H4 (cell line): ENCODE data around the gene ARHGEF39. TPM values are rescaled to one million over a fixed set of nuclear protein-coding genes. Genes with fewer than 3 reads are reported as not detected.

Source experiments
- DNase-seq: peaks from one replicate; pipeline ENCODE4 v3.0.0-alpha.2; 2015; ENCODE audit warnings: low spot score
- total RNA-seq: library from RNA; depleted of rRNA; stranded (reverse); fragments of >200 nt; shearing (Covaris generic); gene quantifications from 2 replicates; pipeline ENCODE4 v1.2.3, GENCODE V29; 2014

Gene ARHGEF39
- total RNA-seq, 1 experiment from 2014 or later: 16.9 TPM

DNA sequence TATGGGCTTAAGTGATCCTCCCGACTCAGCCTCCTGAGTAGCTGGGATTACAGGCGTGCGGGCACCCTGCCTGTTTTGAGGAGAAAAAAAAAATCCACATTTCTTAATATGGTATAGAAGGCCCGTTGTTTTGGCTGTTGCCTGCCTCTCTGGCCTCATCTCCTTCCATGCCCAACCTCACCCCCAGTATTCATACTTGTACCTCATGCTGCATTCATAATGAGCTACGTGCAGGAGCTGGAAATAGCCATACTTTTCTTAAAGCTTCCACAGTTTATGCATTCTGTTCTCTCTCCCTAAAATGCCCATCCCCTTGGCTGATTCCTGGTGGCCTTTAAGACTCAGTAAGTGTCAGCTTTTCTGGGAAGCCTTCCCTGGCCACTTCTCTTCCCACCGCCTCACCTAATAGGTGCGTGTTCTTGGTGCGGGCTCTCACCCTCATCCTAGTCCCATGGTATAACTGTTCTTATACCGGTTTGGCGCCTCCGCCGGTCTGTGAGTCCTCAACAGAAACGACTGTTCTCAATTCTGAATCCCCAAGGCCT lies 26.8 kb upstream of the ARHGEF39 start:
- DNase-seq: no peak

DNA sequence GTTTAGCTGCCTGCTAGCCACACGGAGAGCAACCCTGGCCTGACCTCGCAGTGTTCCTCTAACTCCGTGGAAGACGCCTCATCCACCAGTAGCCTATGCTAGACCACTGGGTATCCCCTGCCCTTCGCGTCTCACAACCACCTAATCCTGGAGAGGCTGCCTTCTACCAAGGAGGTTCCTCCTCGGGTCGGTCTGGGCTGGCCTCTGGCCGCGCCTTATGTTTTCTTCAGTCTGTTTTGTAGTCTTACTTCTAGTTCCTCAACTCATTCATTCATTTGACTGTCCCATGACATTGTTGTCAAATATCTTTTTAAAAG lies 26.3 kb upstream of the ARHGEF39 start:
- no peak for DNase-seq

DNA sequence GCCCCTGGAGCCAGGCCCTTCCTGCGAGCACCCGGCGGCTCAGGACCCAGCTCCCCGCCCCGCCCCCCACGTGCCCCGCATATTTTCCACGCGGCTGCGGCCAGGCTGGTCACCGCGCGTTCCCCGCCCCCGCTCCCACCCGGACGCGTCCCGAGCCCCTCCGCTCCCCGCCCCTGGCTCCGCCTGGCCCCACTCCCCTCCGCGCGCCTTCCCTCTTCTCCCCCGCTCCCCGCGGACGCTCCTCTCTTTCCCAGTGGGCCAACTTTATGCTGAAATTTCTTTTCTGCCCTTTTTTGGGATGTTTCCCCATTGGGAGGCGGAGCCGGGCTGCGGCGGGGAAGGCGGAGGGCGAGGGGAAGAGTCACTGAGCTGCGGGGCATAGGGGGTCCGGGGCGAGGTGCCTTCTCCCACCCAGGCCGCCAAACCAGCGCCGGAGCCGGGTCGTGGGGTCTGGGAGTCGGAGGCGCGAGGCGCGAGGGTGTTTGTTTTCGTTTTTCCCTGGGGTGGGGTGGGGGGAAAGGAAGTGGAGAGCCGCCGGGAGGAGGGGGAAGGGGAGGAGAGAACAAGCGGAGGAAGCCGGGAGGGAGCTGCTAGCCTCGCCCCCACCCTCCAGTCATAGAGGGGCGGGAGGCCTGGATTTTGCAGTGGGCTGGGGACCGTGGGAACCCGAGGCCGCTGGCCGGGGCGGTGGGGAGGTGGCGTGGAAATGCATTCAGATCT lies 25.8 kb upstream of the ARHGEF39 start:
- peak; percentile 60 for DNase-seq

DNA sequence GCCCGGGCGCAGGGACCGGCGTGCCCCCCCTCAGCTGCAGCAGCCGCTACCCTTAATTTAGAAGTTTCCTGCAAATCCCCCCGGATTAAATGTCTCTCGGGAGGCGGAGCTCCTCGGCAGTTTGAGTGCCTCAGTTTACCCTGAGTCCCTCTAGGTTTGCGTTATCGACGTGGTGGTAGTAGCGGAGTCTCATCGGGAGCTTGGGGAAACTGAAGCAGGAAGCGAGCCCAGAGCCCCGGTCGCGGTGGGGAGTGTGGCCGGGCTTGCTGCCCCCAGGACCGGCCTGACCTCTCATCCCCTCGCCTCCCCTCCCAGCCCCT lies 25.3 kb upstream of the ARHGEF39 start:
- DNase-seq: no peak

DNA sequence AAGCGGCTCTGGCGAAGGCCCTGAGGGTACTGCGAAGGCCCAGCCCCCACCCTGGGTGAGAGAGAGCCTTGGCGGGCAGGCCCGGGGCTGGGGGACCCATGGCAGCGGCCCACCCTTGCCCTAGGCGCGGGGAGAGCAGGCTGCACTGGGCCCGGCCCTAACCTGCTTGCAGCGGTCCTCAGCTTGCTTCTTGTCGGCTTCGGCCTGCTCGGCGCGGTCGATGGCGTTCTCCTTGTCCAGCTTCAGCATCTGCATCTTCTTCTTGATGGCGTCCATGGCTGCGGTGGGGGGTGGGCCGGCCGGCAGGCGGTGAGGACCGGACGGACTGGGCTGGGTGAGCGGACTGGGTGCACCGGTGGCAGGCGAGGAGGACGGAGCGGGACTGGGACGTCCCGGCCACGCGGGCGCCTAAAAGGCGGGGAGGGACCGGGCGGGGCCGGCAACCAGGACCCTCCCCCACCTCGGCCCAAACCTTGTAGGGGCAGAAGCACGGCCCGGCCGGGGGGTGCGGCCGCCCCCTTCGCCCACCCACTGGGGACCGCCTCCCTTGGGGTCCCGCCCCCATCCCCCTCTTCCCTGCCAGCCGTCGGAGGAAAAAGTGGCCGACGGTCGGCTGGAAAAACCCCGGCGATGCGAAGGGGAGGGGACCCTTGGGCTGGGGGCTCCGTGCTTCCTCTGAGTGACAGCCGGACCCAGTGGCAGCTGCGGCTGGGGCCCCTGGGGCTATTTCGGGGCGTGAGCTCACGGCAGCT lies 24.7 kb upstream of the ARHGEF39 start, which contains the start of gene TPM2:
Gene TPM2 (minus strand): TSS at position 384 of the 752 bp plus-strand sequence. CDS start 108 bp downstream, at position 276.
- no peak for DNase-seq

DNA sequence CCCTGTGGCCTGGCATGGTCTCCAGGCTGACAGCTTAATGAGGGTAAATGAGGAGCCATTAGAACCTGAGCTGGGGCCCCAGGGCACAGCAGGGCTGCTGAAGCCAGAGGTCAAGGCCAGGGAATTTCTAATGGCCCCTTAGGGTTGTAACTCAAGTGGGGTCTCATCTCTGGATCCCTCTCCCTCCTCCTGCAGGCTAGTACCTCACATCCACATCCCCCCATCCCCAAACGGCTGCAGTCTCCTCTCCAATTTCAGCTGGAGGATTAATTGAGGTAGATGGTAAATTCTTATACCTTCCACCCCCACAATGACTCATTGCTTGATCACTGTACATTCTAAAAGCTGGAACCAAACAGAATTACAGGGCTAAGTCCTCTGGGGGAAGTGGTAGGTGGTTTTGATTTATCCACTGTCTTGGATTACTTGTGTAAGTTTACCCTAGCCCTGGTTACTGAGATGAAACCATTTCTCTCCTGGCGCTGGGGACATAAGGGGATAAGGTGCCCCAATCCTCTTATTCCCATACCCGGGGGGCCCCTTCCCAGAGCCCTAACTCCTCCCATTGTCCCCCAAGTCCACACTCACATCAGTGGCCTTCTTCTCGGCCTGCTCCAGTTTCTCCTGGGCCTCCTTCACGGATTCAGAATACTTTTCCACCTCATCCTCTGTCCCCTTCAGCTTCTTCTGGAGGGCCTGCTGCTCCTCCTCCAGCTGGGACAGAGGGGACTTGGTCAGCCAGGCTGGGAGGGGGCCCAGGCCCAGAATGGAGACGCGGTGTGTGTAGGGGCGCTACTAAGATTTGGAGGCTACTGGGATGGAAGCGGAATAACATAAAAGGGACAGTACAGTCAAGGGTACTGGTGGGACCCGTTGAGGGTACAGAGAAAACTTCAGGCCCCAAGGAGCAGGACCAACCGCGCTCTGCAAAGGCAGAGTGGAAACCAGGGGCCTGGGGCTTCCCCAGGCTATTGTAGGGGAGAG lies 23.9 kb upstream of the ARHGEF39 start:
- peak; percentile 93 for DNase-seq

DNA sequence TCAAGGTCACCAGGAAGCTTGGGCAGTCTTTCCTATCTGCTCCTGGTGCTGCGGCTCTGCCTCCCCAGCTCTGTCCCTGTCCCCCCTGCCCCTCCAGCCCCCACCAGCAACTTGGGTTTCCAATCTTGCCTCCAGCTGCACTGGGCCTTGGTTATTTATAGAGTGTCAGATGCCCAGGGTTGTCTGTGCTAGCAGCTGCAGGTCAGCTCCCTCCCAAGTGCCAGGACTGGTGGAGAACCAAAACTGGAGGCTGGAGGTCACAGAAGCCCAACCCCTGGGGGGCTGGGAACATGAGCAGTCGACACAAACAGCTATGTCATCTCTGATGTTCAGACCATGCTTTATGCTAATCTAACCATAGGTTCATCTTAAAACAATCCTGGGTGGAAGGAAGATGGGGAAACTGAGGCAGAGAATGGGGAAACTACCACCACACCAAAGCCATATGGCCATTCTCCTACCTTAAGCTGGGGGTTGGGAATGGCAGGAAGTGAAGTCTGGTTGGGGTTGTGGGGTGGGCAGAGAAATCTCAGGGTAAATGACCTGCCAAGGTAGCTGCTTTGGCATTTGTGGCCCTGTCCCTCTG lies 23.1 kb upstream of the ARHGEF39 start:
- no peak for DNase-seq

DNA sequence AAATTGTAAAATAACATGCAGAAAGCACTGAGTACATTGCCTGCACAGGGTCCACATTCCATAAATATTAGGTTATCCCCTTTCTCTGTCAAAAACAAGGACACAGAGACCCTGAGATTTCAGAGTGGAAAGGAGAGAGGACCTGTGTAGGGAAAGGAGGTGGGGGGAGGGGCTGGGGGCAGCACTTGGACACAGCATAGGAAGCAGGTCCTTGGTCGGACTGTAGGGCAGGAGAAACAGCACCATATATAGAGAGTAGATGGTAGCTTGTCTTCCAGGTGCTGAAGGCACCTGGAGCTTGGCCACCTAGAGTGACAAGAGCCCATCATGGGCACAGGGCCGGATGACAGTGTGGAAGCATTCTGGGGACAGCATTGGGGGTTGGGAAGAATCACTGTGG lies 22.3 kb upstream of the ARHGEF39 start:
- DNase-seq: no peak

DNA sequence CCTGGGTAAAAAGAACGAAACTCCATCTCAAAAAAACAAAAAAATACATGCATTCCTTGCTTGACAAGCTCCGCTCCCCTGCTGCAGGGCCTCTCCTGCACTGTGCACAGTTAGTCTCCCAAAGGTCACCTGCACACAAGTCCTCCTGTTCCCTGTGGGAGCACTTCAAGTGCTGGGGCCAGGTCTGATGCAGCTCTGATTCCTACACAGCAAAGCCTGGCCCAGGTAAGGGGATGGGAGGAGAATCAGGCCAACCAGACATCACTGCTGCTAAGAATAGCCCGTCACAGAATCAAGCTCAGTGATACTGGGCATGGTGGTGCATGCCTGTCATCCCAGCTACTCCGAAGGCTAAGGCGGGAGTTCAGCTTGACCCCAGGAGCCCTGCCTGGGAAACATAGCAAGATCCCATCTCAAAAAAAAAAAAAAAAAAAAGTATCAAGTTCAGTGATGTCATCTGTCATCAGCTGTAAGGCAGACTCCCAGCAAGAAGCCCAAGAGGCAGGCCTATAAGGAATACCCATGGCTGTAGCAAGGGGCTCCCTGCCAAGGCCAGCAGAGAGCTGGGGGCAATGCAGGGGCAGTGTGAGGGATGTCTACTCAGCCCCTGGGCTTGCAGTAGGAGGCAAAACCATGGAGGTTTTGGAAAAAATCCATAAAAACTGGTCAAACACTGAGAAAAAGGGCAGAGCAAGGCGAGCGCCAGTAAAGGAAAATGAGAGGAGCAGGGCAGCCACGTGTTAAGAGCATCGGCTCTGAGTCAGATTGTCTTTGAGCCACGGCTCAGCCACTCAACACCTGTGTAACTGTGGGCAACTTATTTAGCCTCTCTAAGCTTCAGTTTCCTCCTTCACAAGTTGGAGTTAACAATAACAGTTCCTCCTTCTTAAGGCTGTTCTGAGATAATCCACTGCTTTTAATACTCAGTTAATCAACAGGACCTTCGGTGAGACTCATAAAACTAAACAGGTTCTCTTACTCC lies 21.5 kb upstream of the ARHGEF39 start:
- no peak for DNase-seq

DNA sequence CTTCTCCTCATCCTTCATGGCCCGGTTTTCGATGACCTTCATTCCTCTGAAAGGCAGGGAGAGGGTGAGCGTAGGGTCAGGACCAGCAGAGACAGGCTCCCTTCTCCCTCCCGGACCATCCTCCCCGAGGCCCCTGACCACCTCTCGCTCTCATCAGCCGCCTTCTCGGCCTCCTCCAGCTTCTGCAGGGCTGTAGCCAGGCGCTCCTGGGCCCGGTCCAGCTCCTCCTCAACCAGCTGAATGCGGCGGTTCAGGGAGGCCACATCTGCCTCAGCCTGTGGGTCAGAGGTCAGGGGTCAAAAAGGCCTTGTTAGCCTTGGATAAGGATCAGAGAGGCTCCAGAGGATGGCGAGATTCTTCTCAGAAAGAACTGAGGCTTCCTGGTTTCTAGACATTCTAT lies 20.5 kb upstream of the ARHGEF39 start:
- DNase-seq: no peak

DNA sequence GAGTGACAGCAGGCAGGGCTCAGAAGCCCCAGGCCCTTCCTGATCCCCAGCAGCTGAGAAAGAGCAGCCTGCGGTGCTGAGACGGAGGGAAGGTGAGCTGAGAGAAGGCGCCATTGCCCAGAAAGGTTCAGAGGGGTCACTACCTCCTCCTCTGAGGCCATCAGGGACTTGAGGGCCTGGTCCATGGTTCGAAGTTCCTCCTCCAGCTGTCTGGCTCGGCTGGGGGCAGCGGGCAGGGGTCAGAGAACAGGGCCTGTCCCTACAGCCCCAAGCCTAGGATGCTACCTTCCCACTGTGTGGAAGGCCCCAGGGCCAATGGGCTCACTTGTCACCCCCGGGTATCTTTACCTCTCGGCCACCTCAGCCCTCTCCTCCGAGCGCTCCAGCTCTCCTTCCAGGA lies 19.9 kb upstream of the ARHGEF39 start:
- no peak for DNase-seq

DNA sequence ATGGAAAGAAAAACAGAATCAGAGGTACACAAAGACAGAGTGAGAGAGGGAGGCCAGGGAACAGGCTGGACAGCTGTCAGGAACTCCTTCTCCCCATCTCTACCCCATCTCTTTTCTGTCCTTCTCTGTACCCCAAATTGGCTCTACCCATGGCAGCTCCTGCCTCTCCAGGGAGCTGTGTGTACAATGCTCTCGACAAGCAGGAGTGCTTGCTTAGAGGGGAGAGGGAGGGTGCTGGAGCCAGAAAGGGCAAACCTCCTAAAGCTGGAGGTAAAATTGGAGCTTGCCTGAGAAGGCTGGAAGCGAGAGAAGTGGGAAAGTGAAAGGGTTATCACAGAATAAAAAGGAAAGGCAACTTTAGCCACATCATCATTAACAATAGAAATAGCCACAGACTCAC lies 18.3 kb upstream of the ARHGEF39 start:
- no peak for DNase-seq

DNA sequence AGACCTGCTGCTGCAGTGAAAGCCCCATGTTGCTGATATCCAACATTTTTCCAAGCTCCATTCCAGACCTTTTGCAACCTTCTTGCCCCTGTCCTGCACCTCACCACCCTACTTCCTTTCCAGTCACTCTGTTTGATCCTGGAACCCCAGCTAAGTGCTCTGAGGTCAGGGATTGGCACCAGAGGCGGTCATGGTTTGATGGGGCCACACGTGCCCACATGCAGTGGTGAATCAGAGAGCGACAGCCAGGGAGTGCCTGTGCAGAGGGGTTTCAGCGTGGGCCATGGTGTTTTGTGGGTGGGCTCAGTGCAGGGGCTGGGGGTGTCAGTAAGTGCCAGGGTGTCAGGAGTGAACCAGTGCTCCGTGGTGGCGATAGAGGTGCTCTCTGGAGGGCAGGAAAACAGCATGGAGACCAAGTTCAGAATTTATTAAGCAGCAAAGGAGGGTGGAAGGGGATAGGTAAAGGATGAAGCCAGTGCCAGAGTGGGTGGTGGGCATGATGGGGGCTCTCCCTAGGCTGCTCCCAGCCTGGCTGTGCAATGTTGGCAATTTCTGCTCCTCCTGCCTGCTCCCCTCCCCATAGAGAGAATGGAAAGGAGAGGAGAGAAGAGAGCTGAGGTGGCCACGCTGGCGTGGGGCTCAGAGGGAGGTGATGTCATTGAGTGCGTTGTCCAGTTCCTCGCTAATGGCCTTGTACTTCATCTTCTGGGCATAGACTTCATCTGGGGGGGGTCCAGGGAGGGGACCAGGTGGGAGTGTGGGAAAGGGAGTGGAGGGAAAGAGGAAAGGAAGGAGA lies 17.7 kb upstream of the ARHGEF39 start:
- DNase-seq: no peak

DNA sequence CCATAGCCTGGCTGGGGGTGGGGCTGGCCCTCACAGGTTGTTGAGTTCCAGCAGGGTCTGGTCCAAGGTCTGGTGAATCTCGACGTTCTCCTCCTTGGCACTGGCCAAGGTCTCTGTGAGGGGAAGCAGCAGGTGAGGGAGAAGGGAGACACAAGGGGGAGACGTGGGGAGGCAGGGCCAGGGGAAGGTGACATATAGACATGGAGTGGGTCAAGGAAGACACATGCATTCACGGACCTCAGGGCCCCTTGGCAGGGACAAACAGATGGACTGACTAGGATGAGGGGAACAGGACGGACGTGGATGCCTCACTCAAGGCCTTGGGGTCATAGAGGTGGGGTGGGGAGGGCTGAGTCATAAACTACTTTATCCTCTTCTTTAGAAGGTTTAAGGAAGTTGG lies 17.1 kb upstream of the ARHGEF39 start:
- no peak for DNase-seq

DNA sequence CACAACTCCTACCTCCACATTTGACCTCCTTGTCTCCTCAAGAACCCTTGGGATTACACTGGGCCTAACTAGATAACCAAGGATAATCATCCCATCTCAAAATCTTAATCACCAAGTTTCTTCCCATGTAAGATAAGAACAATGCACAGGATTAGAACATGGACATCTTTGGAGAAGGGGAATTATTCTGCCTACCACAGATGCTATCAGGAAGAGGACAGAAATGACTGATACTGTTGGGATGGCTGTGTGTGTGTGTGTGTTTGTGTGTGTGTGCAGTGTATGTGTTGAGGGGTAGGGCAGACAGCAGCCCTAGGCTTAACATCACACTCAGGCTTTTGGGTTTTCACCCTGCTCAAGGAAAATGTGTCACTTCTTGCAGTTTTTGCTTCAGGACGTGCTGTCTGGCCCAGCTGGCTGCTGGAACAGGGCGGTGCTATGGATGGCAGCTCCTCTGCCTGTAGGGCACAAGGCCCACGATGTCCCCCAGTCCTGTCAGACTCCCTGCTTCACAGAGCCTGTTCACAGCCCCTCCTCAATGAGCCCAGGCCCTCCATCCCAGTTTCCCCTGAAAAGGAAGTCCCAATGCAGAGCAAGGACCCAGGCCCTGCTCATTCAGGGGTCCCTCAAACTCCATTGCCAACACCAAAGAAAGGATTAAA lies 16.5 kb upstream of the ARHGEF39 start:
- no peak for DNase-seq

DNA sequence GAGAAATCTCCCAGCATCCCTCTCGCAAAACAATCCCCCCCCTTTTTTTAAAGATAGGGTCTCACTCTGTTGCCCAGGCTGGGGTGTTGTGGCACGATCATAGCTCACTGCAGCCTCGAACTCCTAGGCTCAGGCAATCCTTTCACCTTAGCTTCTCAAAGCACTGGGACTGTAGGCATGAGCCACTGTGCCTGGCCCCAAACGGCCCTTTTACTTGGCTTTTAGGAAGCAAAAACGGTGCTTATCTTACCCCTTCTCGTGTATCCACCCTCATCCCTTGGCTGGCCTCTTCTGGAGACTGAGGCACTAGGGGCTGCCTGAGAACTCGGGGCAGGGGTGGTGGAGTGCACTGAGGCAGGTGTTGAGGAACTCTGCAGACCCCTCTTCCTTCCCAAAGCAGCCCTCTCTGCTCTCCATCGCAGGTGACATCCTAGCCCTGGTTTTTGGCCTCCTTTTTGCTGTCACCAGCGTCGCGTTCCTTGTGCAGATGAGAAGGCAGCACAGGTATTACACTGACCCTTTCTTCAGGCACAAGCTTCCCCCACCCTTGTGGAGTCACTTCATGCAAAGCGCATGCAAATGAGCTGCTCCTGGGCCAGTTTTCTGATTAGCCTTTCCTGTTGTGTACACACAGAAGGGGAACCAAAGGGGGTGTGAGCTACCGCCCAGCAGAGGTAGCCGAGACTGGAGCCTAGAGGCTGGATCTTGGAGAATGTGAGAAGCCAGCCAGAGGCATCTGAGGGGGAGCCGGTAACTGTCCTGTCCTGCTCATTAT lies 15.5 kb upstream of the ARHGEF39 start:
- DNase-seq: no peak

DNA sequence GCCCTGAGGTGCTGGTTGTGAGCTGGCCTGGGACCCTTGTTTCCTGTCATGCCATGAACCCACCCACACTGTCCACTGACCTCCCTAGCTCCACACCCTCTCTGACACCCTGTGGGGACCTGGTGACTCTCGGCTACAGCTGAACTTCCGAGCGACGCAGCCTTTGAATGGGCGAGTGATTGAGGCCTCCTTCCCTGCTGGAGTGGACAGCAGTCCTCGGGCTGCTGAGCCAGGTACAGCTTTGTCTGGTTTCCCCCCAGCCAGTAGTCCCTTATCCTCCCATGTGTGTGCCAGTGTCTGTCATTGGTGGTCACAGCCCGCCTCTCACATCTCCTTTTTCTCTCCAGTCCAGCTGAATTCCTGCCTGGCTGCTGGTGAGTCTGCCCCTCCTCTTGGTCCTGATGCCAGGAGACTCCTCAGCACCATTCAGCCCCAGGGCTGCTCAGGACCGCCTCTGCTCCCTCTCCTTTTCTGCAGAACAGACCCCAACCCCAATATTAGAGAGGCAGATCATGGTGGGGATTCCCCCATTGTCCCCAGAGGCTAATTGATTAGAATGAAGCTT lies 14.9 kb upstream of the ARHGEF39 start:
- no peak for DNase-seq

DNA sequence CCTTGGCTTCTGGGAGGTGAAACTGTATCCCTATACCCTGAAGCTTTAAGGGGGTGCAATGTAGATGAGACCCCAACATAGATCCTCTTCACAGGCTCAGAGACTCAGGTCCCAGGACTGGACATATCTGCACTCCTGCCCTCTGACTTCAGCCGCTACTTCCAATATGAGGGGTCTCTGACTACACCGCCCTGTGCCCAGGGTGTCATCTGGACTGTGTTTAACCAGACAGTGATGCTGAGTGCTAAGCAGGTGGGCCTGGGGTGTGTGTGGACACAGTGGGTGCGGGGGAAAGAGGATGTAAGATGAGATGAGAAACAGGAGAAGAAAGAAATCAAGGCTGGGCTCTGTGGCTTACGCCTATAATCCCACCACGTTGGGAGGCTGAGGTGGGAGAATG lies 14.1 kb upstream of the ARHGEF39 start:
- DNase-seq: no peak
